Measurements from ENCODE around the gene RELT.

The RELT gene

GRCh38 chr11:73372375-73372993 is 3.7 kb upstream of the RELT start:
- DNase-seq, result no peak
- intact Hi-C loops (cut with DNase I), result no loop called here

GRCh38 chr11:73374151-73374550 is 2.0 kb upstream of the RELT start:
- DNase-seq, result no peak

GRCh38 chr11:73375830-73376159 is 404 bp upstream of the RELT start:
- DNase-seq, result no peak
- intact Hi-C loops (cut with DNase I), result no loop called here

More at GRCh38 chr11:73374151-73374550, 2.0 kb upstream of the RELT start:
- intact Hi-C loops (cut with DNase I), result no loop called here

GRCh38 chr11:73376803-73377629 is 817 bp downstream of the RELT start:
- intact Hi-C loops (cut with DNase I), result no loop called here
- DNase-seq, result peak in 6 of 10 donors; percentile 26 to 93 (median 48)

- peak in 1 of 10 donors; percentile 64 for DNase-seq
- intact Hi-C loops (cut with DNase I), result no loop called here
Observed at GRCh38 chr11:73379189-73379880, 3.1 kb downstream of the RELT start.

GRCh38 chr11:73380331-73380730 is 4.1 kb downstream of the RELT start:
- DNase-seq, result peak in 1 of 10 donors; percentile 60
- intact Hi-C loops (cut with DNase I), result no loop called here

- DNase-seq, result no peak
- intact Hi-C loops (cut with DNase I), result no loop called here
Observed at GRCh38 chr11:73380897-73381410, 4.8 kb downstream of the RELT start.

GRCh38 chr11:73381589-73381988 is 5.4 kb downstream of the RELT start:
- intact Hi-C loops (cut with DNase I), result no loop called here
- DNase-seq, result peak in 1 of 10 donors; percentile 65

- DNase-seq, result peak in 1 of 10 donors; percentile 57
- intact Hi-C loops (cut with DNase I), result no loop called here
Observed at GRCh38 chr11:73382183-73382582, 6.0 kb downstream of the RELT start.

- intact Hi-C loops (cut with DNase I), result no loop called here
- DNase-seq, result no peak
Observed at GRCh38 chr11:73382747-73383146, 6.5 kb downstream of the RELT start.

- peak in 4 of 10 donors; percentile 31 to 78 (median 36) for DNase-seq
- intact Hi-C loops (cut with DNase I), result no loop called here
Observed at GRCh38 chr11:73383249-73384124, 7.3 kb downstream of the RELT start.

GRCh38 chr11:73384125-73384441 is 7.9 kb downstream of the RELT start:
- no peak for DNase-seq

GRCh38 chr11:73384531-73384871 is 8.3 kb downstream of the RELT start:
- intact Hi-C loops (cut with DNase I), result no loop called here
- no peak for DNase-seq

More at GRCh38 chr11:73384125-73384441, 7.9 kb downstream of the RELT start:
- intact Hi-C loops (cut with DNase I), result no loop called here

- intact Hi-C loops (cut with DNase I), result no loop called here
- DNase-seq, result peak in 2 of 10 donors; percentile 36 to 84
Observed at GRCh38 chr11:73384872-73385689, 8.9 kb downstream of the RELT start.

- intact Hi-C loops (cut with DNase I), result no loop called here
- DNase-seq, result no peak
Observed at GRCh38 chr11:73386016-73386415, 9.8 kb downstream of the RELT start.

GRCh38 chr11:73386546-73386945 is 10.3 kb downstream of the RELT start:
- no peak for DNase-seq
- intact Hi-C loops (cut with DNase I), result no loop called here

GRCh38 chr11:73387594-73388264 is 11.5 kb downstream of the RELT start:
- peak in 1 of 10 donors; percentile 59 for DNase-seq
- intact Hi-C loops (cut with DNase I), result no loop called here

GRCh38 chr11:73388265-73389133 is 12.3 kb downstream of the RELT start:
- intact Hi-C loops (cut with DNase I), result no loop called here
- peak in 3 of 10 donors; percentile 74 to 88 (median 82) for DNase-seq

Measured in posterior cingulate gyrus (tissue), 11 donors.